GM13976 (cell line): ENCODE measurements around the gene C22orf31.

ENCODE experiments used
- DNase-seq: peaks from one replicate; pipeline ENCODE4 v3.0.0; 2012; ENCODE audit warnings: low spot score
- CTCF ChIP-seq: IDR thresholded peaks from 2 replicates; pipeline ENCODE4 v1.5.1; 2012; ENCODE audit warnings: borderline replicate concordance, mild to moderate bottlenecking; ENCODE audit not compliant: insufficient read depth; ENCODE audit errors: extremely low read depth, missing control alignments, control extremely low read depth
- in situ Hi-C: fragments of 300-500 bp; cut with MboI; formaldehyde crosslinking; loops from one replicate; pipeline ENCODE4 v1.12.0; 2022; ENCODE audit warnings: low sequenced_read_pairs, mixed read lengths, inconsistent platforms; ENCODE audit not compliant: unreplicated experiment

C22orf31 gene

GRCh38 chr22:29074276-29074772 is 12.7 kb upstream of the C22orf31 start:
- in situ Hi-C loops = no loop called here
- no peak for TF ChIP-seq CTCF
- no peak for DNase-seq

- TF ChIP-seq CTCF = no peak
- peak; percentile 38 for DNase-seq
- in situ Hi-C loops = no loop called here
Measured at GRCh38 chr22:29073618-29074275, 12.1 kb upstream of the C22orf31 start.

- in situ Hi-C loops = no loop called here
- TF ChIP-seq CTCF = no peak
- no peak for DNase-seq
Measured at GRCh38 chr22:29072979-29073617, 11.5 kb upstream of the C22orf31 start, which contains the start of gene KREMEN1. Gene KREMEN1, plus strand, starts transcription at chr22:29073035. Its CDS starts 96 bp downstream, at chr22:29073131.

- in situ Hi-C loops = no loop called here
- DNase-seq = peak; percentile 97
- TF ChIP-seq CTCF = no peak
Measured at GRCh38 chr22:29072193-29072978, 10.8 kb upstream of the C22orf31 start.

- in situ Hi-C loops = no loop called here
- no peak for TF ChIP-seq CTCF
- DNase-seq = peak; percentile 76
Measured at GRCh38 chr22:29071261-29072045, 9.8 kb upstream of the C22orf31 start.

- no peak for TF ChIP-seq CTCF
- in situ Hi-C loops = no loop called here
- no peak for DNase-seq
Measured at GRCh38 chr22:29070490-29070889, 8.9 kb upstream of the C22orf31 start.
